GM19351 (cell line): ENCODE data around the gene GPSM3.
"Not testable (repeated sequence)": the region's sequence is repeated elsewhere in the genome, so short reads cannot be mapped to it uniquely, and the experiment has no call there.

Experiments used
- ATAC-seq: cut with Tn5 transposase; IDR thresholded peaks from one replicate; pipeline ENCODE4 v1.9.1; 2021; ENCODE audit warnings: mild to moderate bottlenecking, moderate library complexity; ENCODE audit not compliant: unreplicated experiment

GPSM3 gene, protein sequence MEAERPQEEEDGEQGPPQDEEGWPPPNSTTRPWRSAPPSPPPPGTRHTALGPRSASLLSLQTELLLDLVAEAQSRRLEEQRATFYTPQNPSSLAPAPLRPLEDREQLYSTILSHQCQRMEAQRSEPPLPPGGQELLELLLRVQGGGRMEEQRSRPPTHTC

GRCh38 chr6:32192608-32193039, at the start of gene GPSM3:
TSS of gene GPSM3 (minus strand) at chr6:32192643. CDS start at chr6:32192513, 130 bp downstream.
- ATAC-seq = no peak

DNA sequence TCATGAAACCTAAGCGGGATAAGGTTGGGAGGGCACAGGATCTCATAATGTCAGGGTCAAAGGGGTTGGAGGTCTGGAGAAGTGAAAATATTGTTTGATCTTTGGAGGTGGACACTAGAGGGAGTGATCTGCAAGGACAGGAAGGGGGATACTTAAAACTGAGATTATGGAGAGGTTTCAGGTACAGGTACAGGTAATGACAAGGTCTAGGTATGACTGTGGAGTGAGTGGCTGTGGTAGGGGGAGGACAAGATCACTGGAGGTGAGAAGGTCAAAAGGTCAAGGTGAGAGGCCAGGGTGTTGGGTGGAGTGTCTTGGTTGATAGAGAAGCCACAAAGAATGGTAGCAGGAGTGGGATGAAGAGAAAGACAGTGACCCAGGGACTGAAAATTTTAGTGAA, 48.2 kb upstream of the GPSM3 start:
- no peak for ATAC-seq

DNA sequence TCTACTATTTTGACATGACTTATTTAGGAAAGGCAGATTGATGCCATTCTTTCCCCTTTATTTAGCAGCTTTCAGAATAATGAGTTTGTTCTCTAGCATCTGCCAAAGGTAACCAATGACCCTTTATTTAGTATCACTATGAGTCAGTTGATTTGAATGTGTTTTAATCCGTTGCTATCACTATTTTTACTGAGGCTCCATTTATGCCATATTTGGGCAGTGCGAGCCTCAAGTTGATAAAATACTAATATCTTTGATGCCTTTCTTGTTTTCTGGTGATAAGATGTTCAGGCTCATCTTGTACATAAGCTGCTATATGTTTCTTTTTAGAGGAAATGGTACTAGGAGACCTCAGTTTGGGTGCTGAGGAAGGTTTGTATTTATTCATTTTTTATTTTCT, 47.0 kb upstream of the GPSM3 start:
- ATAC-seq = no peak

DNA sequence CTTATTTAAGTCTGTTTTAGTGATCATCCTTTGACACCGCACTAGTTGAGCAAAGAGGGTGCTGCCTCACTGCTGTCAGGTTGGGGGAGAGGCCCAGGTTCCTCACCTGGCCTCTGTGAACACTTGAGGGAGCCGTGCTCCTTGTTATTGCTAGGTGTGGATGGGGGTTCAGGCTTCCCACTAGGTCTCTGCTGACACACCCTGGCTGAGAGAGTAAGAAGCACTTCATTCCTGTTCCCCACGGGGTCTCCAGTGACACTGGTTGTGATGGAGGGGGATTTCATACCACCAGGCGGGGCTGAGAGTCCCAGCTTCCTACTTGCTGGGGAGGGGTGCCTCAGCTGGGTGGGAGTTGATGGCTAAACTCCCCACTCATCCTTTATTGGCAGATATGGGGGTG, 42.5 kb upstream of the GPSM3 start:
- ATAC-seq = no peak

DNA sequence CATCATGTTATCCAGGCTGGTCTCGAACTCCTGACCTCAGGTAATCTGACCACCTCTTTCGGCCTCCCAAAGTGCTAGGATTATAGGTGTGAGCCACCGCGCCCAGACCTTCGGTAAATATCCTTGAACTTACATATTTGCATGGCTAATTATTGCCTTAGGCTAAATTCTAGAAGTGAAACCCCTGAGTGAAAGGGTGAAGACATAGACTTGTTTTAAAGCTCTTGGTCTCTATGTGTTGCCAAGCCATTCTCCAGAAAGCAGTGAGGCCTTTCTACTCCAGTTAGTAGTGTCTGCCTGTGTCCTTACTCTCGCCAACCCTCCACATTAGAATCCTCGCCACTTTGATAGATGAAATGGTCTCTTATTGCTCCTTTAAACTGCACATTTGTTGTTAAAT, 34.0 kb upstream of the GPSM3 start:
- ATAC-seq = no peak

DNA sequence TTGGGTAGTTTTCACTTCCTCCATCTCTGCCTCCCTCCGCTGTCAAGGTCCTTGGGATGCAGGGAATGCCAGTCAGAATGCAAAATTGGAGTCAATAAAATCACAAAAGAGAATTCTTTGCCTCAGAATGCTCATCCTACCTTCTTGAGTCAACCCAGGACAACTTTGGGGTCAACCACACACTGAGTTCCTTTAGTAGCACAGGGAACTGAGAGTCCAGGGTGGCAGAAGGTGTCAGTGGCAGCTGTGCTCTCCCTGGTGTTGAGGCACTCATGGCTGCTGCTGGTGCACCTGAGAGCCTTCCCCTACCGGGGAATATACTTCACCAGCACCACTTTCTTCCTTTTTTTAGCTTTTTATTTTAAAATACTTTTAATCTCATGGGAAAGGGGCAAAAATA, 32.3 kb upstream of the GPSM3 start:
- no peak for ATAC-seq

- no peak for ATAC-seq
Observed at GRCh38 chr6:32223258-32224235, 31.1 kb upstream of the GPSM3 start, which contains the start of gene NOTCH4. TSS of gene NOTCH4 (minus strand) at chr6:32224067. CDS start at chr6:32223928, 139 bp downstream.

GRCh38 chr6:32222333-32223230, 30.1 kb upstream of the GPSM3 start:
- ATAC-seq = no peak

DNA sequence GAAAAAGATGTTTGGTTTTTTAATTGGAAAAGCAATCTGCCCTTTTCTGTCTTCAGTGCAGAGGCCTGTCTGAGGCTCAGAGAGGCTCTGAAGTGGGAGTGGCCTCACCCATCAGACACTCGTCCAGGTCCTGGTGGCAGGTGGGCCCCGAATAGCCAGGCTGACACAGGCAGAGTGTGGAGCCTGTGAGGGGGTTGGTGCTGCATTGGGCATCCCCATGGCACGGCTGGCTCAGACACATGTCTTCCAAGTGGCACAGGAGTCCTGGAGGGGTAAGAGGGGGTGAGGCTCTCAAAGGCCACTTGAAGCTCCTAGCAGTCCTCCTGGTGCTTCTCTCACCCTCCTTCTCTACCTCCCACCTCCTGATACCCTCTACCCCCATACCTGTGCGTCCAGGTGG, 27.6 kb upstream of the GPSM3 start:
- no peak for ATAC-seq

DNA sequence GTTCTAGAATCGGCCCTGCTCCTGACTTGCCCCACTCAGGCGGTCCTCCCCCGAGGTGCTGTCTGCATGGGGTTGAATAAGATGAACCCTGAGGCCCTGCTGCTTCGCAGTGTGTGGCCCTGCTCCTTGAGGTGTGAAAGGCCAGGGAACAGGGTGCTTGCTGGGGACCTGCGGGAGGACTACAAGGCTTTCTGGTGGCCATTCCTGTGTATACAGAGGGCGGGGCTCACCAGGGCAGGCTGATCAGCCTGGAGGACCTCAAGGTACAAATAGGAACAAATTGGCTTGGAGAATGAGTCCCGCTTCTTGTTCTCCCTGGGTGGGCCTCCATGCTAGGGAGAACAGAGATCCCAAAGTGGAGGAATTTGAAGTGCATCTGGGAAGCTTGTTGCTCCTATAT, 25.7 kb upstream of the GPSM3 start:
- ATAC-seq = no peak

- ATAC-seq = no peak
Observed at GRCh38 chr6:32216998-32217397, 24.6 kb upstream of the GPSM3 start.

- ATAC-seq = no peak
Observed at GRCh38 chr6:32216285-32216684, 23.8 kb upstream of the GPSM3 start.

DNA sequence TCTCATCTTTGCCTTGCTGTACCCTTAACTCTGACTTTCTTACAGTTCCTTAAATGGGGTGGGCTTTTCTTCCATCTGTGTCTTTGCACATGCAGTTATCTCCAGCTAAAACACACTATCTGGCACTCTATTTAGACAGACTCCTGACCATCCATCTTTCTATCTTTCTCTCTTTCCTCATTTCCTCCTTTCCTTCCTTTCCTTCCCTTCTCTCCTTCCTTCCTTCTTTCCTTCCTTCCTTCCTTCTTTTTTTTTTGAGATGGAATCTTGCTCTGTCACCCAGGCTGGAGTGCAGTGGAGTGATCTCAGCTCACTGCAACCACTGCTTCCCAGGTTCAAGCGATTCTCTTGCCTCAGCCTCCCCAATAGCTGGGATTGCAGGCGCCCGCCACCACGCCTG, 23.2 kb upstream of the GPSM3 start:
- no peak for ATAC-seq

DNA sequence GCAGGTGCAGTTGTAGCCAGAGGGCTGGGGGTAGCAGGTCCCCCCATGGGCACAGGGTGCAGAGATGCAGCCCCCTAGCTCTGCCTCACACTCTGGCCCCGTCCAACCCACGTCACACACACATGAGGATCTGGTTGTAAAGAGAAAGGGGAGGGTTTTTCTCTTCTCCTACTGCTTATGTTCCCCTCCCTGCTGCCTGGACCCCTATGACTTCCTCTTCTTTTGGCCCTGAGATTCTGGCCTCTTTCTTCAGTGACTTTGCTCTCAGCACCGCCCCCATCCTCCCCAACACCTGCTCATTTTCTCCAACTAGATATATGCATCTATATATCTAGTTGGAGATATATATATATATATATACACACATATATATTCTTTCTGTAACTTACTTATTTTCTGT, 21.7 kb upstream of the GPSM3 start:
- ATAC-seq = no peak

DNA sequence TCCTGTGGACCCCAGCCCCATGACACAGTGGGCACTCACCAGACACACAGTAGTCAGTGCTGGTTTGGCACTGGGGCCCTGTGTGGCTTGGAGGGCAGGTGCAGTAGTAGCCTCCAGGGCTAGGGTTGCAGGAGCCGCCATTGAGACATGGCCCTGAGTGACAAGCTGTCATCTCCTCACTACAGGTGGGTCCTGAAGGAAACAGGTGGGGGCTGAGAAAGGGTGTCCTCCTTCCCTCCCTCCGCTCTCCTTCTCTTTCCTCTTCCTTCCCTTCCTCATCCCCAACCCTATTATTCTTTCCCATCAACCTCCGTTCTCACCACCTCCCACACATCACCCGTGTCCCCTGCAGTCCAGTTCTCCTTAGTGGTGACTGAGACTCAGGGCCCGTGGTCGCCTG, 21.2 kb upstream of the GPSM3 start:
- no peak for ATAC-seq

DNA sequence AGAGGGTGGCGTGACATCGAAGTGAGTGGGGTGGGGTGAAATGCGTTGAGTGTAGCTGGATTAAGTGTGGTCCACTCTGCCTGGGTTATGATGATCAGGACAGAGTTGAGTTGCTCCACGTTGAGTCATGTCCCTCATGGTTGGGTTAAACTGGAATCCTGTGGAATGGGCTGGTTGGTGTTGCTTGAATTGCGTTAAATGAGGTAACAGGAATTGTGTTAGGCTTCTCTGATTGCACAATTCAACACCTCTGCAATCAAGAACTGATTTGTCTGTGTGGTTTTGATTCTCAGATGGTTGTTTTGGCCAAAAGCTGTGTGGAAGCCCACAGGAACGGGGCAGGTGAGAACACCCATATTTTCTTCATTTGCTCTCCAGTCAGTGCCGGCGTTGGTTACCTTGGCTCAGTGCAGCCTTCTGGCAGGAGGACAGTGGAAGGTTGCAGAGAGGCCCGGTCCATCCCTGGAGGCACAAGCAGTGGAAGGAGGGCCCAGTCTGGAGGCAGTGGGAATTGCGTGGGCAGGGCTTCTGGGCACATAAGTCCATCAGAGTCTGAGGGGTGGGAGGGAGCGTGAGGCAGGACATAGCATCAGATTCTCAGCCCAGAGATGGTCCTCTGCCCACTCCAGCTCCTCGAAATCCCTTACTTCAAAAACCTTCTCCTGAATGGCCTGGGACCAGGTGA, 19.8 kb upstream of the GPSM3 start:
- ATAC-seq = no peak

DNA sequence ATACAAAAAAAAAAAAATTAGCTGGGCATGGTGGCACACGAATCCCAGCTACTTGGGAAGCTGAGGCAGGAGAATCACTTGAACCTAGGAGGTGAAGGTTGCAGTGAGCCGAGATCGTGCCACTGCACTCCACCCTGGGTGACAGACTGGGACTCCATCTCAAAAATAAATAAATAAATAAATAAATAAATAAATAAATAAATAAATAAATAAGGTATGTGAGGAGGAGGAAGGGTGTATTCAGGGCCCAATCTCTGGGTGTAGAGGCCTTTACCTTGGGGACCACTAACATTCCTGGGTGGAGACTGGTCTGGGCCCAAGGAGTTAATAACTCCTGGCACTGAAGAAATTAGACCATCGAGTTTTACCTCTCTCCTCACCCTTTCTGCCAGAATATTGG, 19.0 kb upstream of the GPSM3 start:
- not testable (repeated sequence) for ATAC-seq

DNA sequence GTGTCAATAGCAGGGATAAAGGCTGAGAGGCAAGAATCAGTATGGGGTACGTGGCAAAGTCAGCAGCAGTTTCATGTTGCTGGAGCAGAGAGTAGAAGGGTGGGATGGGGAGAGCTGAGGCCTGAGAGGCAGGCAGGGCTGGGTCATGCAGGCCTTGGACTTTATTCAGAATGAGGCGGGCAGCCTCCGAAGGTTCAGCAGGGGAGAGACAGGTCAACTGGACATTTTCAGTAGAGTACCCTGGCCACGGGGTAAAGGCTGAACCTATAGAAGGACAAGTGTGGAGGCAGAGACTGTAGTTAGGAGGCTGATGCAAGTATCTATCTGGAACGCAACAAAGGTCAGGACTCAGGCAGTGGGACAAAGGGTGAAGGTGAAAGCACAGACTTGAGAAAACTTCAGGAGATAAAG, 17.8 kb upstream of the GPSM3 start:
- ATAC-seq = no peak

DNA sequence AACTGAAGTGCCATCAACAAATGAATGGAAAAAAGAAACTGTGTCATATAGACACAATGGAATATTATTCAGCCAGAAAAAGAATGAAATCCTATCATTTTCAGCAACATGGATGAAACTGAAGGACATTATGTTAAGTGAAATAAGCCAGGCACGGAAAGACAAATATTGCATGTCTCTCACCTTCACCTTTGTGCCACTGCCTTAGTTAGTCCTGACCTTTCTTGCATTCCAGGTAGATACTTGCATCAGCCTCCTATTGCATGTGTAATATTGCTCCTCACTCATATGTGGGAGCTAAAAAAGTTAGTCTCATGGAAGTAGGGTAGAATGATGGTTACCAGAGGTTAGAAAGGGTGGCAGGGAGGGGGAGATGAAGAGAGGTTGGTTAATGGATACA, 16.6 kb upstream of the GPSM3 start:
- no peak for ATAC-seq

DNA sequence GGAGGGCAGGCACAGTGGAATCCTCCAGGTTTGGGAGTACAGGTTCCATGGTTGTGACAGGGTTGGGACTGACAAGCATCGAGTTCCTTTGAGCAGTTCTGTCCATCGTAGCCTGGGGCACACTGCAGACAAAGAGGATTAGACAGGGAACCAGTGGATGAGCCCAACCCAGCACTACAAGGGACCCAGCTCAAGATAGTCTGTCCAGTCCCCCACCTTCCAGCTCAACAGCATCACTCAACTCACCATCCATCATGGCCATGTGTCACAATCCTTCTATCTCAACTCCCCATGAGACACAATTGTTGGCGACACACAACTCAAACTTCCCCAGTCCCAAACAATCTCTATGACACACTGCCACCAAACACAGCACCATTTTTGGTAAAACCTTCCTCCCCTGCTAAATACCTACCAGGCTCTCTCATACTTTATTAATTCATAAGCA, 11.8 kb upstream of the GPSM3 start:
- ATAC-seq = no peak
